Parathyroid adenoma (tissue), 2 donors: ENCODE results near the gene VCAM1.

ENCODE experiments used
- H2AFZ ChIP-seq: fragments of 300-600 bp; sonication (generic); one replicate; pipeline ENCODE4 v1.7.0; 2017; ENCODE audit warnings: antibody characterized with exemption, mild to moderate bottlenecking
- H3K27ac ChIP-seq: fragments of 300-600 bp; sonication (generic); one replicate; pipeline ENCODE4 v1.7.0; 2017
- H3K27me3 ChIP-seq: fragments of 300-600 bp; sonication (generic); one replicate; pipeline ENCODE4 v1.7.0; 2017; ENCODE audit warnings: low read length; ENCODE audit not compliant: control insufficient read depth, insufficient read depth
- H3K36me3 ChIP-seq: fragments of 300-600 bp; sonication (generic); one replicate; pipeline ENCODE4 v1.7.0; 2017; ENCODE audit warnings: low read length; ENCODE audit not compliant: control insufficient read depth, insufficient read depth
- H3K4me1 ChIP-seq: fragments of 300-600 bp; sonication (generic); one replicate; pipeline ENCODE4 v1.7.0; 2017; ENCODE audit warnings: control low read depth
- H3K4me2 ChIP-seq: fragments of 300-600 bp; sonication (generic); one replicate; pipeline ENCODE4 v1.7.0; 2017; ENCODE audit warnings: low read length
- H3K4me3 ChIP-seq: fragments of 300-600 bp; sonication (generic); one replicate; pipeline ENCODE4 v1.7.0; 2017; ENCODE audit warnings: low read depth, low read length
- H3K79me2 ChIP-seq: fragments of 300-600 bp; sonication (generic); one replicate; pipeline ENCODE4 v1.7.0; 2017; ENCODE audit warnings: control low read depth
- H3K9ac ChIP-seq: fragments of 300-600 bp; sonication (generic); one replicate; pipeline ENCODE4 v1.7.0; 2017; ENCODE audit warnings: mild to moderate bottlenecking
- H3K9me3 ChIP-seq: fragments of 300-600 bp; sonication (generic); one replicate; pipeline ENCODE4 v1.7.0; 2017; ENCODE audit warnings: low read length; ENCODE audit not compliant: control insufficient read depth
- CTCF ChIP-seq: fragments of 300-600 bp; sonication (generic); IDR thresholded peaks from one replicate; pipeline ENCODE4 v1.7.0; 2017; ENCODE audit warnings: antibody characterized with exemption, mild to moderate bottlenecking
- donor health status: primary hyperparathyroidism.

Gene VCAM1

DNA sequence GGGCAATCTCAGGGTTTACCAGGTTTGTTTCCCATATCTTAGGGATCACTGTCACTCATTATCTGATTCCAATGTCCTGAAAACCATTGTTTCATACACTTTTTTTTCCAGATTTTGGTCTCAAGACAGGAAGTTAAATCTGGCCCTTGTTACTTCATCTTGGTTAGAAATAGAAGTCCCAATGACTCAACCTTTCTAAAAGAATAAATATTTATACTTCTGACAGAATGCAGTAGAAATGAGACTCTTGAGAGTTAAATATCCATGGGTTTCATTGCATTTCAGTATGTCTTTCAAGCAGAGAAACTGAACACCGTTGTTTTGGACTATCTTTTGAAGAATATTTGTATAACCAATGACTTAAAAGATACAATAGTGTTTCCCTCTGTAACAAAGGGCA, 19.8 kb upstream of the VCAM1 start:
- H3K4me3 ChIP-seq: no peak overlapping the region
- H3K4me2 ChIP-seq: no peak overlapping the region
- no peaks in the 10 kb centered on the region for H3K36me3 ChIP-seq
- H3K27me3 ChIP-seq: no peaks in the 10 kb centered on the region
- H3K9me3 ChIP-seq: no peaks in the 10 kb centered on the region
- H3K4me1 ChIP-seq: no peaks in the 10 kb centered on the region
- no peaks in the 10 kb centered on the region for H3K79me2 ChIP-seq
- no peak overlapping the region for H3K9ac ChIP-seq
- peak overlapping the region; percentile 22 for H2AFZ ChIP-seq
- TF ChIP-seq CTCF: no peak
- no peak overlapping the region for H3K27ac ChIP-seq

DNA sequence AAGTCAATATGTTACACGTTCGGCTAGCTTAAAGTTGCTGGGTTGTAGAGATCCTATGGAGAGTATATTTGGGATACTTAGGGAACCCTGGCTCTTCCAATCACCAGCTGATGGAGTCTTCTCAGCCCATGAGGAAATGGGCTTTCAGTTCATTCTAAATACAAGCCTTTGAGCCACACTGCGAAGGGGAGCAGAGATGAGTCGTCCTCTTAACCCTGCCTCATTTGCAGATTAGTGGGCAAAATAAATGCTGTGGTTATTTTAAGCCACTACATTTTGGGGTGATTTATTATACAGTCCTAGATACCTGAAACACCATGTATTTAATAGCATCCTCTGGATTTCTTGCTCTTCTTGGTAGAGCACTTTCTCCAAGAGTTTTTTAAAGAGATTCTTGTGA, 19.0 kb upstream of the VCAM1 start:
- H3K4me3 ChIP-seq: no peak overlapping the region
- no peaks in the 10 kb centered on the region for H3K27me3 ChIP-seq
- H3K27ac ChIP-seq: no peak overlapping the region
- TF ChIP-seq CTCF: no peak
- H3K36me3 ChIP-seq: no peaks in the 10 kb centered on the region
- H2AFZ ChIP-seq: no peak overlapping the region
- H3K4me1 ChIP-seq: no peaks in the 10 kb centered on the region
- no peaks in the 10 kb centered on the region for H3K9me3 ChIP-seq
- H3K79me2 ChIP-seq: no peaks in the 10 kb centered on the region
- H3K9ac ChIP-seq: no peak overlapping the region
- no peak overlapping the region for H3K4me2 ChIP-seq

- H3K9me3 ChIP-seq: no peaks in the 10 kb centered on the region
- no peaks in the 10 kb centered on the region for H3K4me1 ChIP-seq
- H3K27me3 ChIP-seq: no peaks in the 10 kb centered on the region
- H3K4me3 ChIP-seq: no peak overlapping the region
- no peaks in the 10 kb centered on the region for H3K36me3 ChIP-seq
- H3K27ac ChIP-seq: no peak overlapping the region
- no peak overlapping the region for H3K4me2 ChIP-seq
- TF ChIP-seq CTCF: no peak
- no peaks in the 10 kb centered on the region for H3K79me2 ChIP-seq
- H2AFZ ChIP-seq: no peak overlapping the region
- no peak overlapping the region for H3K9ac ChIP-seq
Measured at GRCh38 chr1:100703052-100703451, 16.5 kb upstream of the VCAM1 start.

GRCh38 chr1:100703716-100704115, 15.8 kb upstream of the VCAM1 start:
- Histone ChIP-seq H3K36me3 (no peaks in the 10 kb centered on the region), H3K9ac (no peak overlapping the region), H3K27ac (no peak overlapping the region), H3K9me3 (no peaks in the 10 kb centered on the region), H3K4me2 (no peak overlapping the region), H3K4me1 (no peaks in the 10 kb centered on the region), H3K4me3 (no peak overlapping the region), H2AFZ (no peak overlapping the region), H3K79me2 (no peaks in the 10 kb centered on the region), H3K27me3 (no peaks in the 10 kb centered on the region)
- TF ChIP-seq CTCF: no peak

GRCh38 chr1:100704473-100704872, 15.1 kb upstream of the VCAM1 start:
- Histone ChIP-seq H3K9me3 (no peaks in the 10 kb centered on the region), H2AFZ (no peak overlapping the region), H3K36me3 (no peaks in the 10 kb centered on the region), H3K4me3 (no peak overlapping the region), H3K9ac (no peak overlapping the region), H3K4me1 (no peaks in the 10 kb centered on the region), H3K27me3 (no peaks in the 10 kb centered on the region), H3K79me2 (no peaks in the 10 kb centered on the region), H3K4me2 (no peak overlapping the region), H3K27ac (no peak overlapping the region)
- TF ChIP-seq CTCF: no peak
